H1 (cell line): ENCODE results near the gene ANKRD13C. TPM values are rescaled to one million over a fixed set of nuclear protein-coding genes. Genes with fewer than 3 reads are reported as not detected.

Source experiments
- NRF1 ChIP-seq: IDR thresholded peaks from 2 replicates; pipeline ENCODE4 v1.6.1; 2011; ENCODE audit warnings: mild to moderate bottlenecking, low read depth, low read length, improper control_type of control experiment
- polyA plus RNA-seq, 7 experiments: library from polyadenylated mRNA; depleted of rRNA in 3 of 7; stranded (reverse) in 5 of 7; unstranded in 2 of 7; fragments of >200 nt in 5 of 7; fragments of 200-250 nt in 2 of 7; gene quantifications; 1 replicate in 5 of 7; 2 replicates in 1 of 7; 4 replicates in 1 of 7; pipeline versions ENCODE4 v1.2.1 to v1.2.3, GENCODE V29; 2011 to 2013; ENCODE audit warnings: missing spikeins in 2 of 7, mixed read lengths in 2 of 7
- total RNA-seq: library from RNA; stranded (reverse); fragmentation: NEBNext Ultra II Directional; extraction: Animal tissue kit (Norgen Biotek cat#: 25700); gene quantifications from 2 replicates; pipeline ENCODE4 v1.2.1, GENCODE V29; 2021
- TF ChIP-seq, protein P1 (sequence below): fragments of 300-600 bp; sonication (generic); IDR thresholded peaks from 2 replicates; pipeline ENCODE4 v1.7.1; 2012; ENCODE audit warnings: low read length, moderate library complexity, mild to moderate bottlenecking, inconsistent platforms; ENCODE audit not compliant: insufficient replicate concordance
- TF ChIP-seq, protein P2 (sequence below): IDR thresholded peaks from 2 replicates; pipeline ENCODE4 v1.6.1; 2011; ENCODE audit warnings: low read depth, mild to moderate bottlenecking, low read length; ENCODE audit not compliant: insufficient read depth

The ANKRD13C gene
- total and polyA plus RNA-seq, 2 of the 8 experiments (the other 6 are each of a cell fraction or from before 2014, with no cell fraction given): 4.8 to 21.7 TPM

DNA sequence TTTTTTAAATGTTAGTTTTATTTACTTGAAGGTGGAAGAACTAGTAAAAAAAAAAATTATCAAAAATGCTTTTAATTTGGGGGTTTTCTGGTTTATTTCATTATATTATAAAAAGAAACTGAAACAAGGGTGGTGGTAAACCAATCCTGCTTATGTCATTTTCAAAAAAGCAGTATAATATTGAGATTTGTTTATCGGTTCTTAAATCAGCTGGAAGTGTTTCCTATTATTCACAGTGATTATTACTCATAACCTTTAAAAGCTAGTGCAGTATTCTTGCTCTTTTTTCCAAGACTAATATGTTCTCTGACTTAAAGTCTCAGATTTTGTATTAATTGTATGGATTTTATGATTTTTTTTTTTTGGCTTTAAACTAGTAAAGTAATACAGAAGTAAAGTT is 143.7 kb downstream of the ANKRD13C start (continued):
- TF ChIP-seq, protein P1, sequence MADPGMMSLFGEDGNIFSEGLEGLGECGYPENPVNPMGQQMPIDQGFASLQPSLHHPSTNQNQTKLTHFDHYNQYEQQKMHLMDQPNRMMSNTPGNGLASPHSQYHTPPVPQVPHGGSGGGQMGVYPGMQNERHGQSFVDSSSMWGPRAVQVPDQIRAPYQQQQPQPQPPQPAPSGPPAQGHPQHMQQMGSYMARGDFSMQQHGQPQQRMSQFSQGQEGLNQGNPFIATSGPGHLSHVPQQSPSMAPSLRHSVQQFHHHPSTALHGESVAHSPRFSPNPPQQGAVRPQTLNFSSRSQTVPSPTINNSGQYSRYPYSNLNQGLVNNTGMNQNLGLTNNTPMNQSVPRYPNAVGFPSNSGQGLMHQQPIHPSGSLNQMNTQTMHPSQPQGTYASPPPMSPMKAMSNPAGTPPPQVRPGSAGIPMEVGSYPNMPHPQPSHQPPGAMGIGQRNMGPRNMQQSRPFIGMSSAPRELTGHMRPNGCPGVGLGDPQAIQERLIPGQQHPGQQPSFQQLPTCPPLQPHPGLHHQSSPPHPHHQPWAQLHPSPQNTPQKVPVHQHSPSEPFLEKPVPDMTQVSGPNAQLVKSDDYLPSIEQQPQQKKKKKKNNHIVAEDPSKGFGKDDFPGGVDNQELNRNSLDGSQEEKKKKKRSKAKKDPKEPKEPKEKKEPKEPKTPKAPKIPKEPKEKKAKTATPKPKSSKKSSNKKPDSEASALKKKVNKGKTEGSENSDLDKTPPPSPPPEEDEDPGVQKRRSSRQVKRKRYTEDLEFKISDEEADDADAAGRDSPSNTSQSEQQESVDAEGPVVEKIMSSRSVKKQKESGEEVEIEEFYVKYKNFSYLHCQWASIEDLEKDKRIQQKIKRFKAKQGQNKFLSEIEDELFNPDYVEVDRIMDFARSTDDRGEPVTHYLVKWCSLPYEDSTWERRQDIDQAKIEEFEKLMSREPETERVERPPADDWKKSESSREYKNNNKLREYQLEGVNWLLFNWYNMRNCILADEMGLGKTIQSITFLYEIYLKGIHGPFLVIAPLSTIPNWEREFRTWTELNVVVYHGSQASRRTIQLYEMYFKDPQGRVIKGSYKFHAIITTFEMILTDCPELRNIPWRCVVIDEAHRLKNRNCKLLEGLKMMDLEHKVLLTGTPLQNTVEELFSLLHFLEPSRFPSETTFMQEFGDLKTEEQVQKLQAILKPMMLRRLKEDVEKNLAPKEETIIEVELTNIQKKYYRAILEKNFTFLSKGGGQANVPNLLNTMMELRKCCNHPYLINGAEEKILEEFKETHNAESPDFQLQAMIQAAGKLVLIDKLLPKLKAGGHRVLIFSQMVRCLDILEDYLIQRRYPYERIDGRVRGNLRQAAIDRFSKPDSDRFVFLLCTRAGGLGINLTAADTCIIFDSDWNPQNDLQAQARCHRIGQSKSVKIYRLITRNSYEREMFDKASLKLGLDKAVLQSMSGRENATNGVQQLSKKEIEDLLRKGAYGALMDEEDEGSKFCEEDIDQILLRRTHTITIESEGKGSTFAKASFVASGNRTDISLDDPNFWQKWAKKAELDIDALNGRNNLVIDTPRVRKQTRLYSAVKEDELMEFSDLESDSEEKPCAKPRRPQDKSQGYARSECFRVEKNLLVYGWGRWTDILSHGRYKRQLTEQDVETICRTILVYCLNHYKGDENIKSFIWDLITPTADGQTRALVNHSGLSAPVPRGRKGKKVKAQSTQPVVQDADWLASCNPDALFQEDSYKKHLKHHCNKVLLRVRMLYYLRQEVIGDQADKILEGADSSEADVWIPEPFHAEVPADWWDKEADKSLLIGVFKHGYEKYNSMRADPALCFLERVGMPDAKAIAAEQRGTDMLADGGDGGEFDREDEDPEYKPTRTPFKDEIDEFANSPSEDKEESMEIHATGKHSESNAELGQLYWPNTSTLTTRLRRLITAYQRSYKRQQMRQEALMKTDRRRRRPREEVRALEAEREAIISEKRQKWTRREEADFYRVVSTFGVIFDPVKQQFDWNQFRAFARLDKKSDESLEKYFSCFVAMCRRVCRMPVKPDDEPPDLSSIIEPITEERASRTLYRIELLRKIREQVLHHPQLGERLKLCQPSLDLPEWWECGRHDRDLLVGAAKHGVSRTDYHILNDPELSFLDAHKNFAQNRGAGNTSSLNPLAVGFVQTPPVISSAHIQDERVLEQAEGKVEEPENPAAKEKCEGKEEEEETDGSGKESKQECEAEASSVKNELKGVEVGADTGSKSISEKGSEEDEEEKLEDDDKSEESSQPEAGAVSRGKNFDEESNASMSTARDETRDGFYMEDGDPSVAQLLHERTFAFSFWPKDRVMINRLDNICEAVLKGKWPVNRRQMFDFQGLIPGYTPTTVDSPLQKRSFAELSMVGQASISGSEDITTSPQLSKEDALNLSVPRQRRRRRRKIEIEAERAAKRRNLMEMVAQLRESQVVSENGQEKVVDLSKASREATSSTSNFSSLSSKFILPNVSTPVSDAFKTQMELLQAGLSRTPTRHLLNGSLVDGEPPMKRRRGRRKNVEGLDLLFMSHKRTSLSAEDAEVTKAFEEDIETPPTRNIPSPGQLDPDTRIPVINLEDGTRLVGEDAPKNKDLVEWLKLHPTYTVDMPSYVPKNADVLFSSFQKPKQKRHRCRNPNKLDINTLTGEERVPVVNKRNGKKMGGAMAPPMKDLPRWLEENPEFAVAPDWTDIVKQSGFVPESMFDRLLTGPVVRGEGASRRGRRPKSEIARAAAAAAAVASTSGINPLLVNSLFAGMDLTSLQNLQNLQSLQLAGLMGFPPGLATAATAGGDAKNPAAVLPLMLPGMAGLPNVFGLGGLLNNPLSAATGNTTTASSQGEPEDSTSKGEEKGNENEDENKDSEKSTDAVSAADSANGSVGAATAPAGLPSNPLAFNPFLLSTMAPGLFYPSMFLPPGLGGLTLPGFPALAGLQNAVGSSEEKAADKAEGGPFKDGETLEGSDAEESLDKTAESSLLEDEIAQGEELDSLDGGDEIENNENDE: no peak
- TF ChIP-seq NRF1: no peak
- TF ChIP-seq, protein P2, sequence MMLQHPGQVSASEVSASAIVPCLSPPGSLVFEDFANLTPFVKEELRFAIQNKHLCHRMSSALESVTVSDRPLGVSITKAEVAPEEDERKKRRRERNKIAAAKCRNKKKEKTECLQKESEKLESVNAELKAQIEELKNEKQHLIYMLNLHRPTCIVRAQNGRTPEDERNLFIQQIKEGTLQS: no peak
